GM18508 (cell line): Measurements from ENCODE around the gene APCDD1.

Experiments
- ATAC-seq: cut with Tn5 transposase; IDR thresholded peaks from one replicate; pipeline ENCODE4 v1.9.1; 2021; ENCODE audit warnings: moderate number of reproducible peaks; ENCODE audit not compliant: insufficient read depth, unreplicated experiment

APCDD1 gene

GRCh38 chr18:10430677-10431076 is 23.8 kb upstream of the APCDD1 start:
- ATAC-seq, result no peak

- ATAC-seq, result no peak
Observed at GRCh38 chr18:10431680-10432079, 22.8 kb upstream of the APCDD1 start.

- ATAC-seq, result no peak
Observed at GRCh38 chr18:10432781-10433180, 21.7 kb upstream of the APCDD1 start.

GRCh38 chr18:10436160-10436559 is 18.3 kb upstream of the APCDD1 start:
- no peak for ATAC-seq

GRCh38 chr18:10437837-10438236 is 16.6 kb upstream of the APCDD1 start:
- no peak for ATAC-seq

- no peak for ATAC-seq
Observed at GRCh38 chr18:10439898-10440297, 14.5 kb upstream of the APCDD1 start.

GRCh38 chr18:10440884-10441283 is 13.6 kb upstream of the APCDD1 start:
- ATAC-seq, result no peak

- no peak for ATAC-seq
Observed at GRCh38 chr18:10441472-10441871, 13.0 kb upstream of the APCDD1 start.

- no peak for ATAC-seq
Observed at GRCh38 chr18:10442551-10442971, 11.9 kb upstream of the APCDD1 start.

GRCh38 chr18:10443001-10443400 is 11.4 kb upstream of the APCDD1 start:
- no peak for ATAC-seq

GRCh38 chr18:10444314-10445006 is 10.0 kb upstream of the APCDD1 start:
- no peak for ATAC-seq

GRCh38 chr18:10449396-10449795 is 5.0 kb upstream of the APCDD1 start:
- ATAC-seq, result no peak

- ATAC-seq, result no peak
Observed at GRCh38 chr18:10450986-10451385, 3.4 kb upstream of the APCDD1 start.

GRCh38 chr18:10453261-10453805 is 1.1 kb upstream of the APCDD1 start:
- no peak for ATAC-seq

GRCh38 chr18:10454681-10455557 is 484 bp downstream of the APCDD1 start:
- ATAC-seq, result no peak

- no peak for ATAC-seq
Observed at GRCh38 chr18:10455726-10456453, 1.5 kb downstream of the APCDD1 start.

- no peak for ATAC-seq
Observed at GRCh38 chr18:10456718-10457117, 2.3 kb downstream of the APCDD1 start.

- no peak for ATAC-seq
Observed at GRCh38 chr18:10457128-10457527, 2.7 kb downstream of the APCDD1 start.

- ATAC-seq, result no peak
Observed at GRCh38 chr18:10457767-10458166, 3.3 kb downstream of the APCDD1 start.

GRCh38 chr18:10458691-10459090 is 4.3 kb downstream of the APCDD1 start:
- ATAC-seq, result no peak

GRCh38 chr18:10459587-10459986 is 5.2 kb downstream of the APCDD1 start:
- ATAC-seq, result no peak
